ENCODE data around the gene N4BP3.

The N4BP3 gene

GRCh38 chr5:178103612-178104011 lies 9.7 kb upstream of the N4BP3 start:
- no peak for DNase-seq (ENCODE audit: low read depth, low spot score)

- no peak for DNase-seq (ENCODE audit: low read depth, low spot score)
These were observed 8.8 kb upstream of the N4BP3 start for GRCh38 chr5:178104492-178104891.

GRCh38 chr5:178106086-178106485 lies 7.2 kb upstream of the N4BP3 start:
- no peak for DNase-seq (ENCODE audit: low read depth, low spot score)

- DNase-seq (ENCODE audit: low read depth, low spot score), result no peak
These were observed 6.6 kb upstream of the N4BP3 start for GRCh38 chr5:178106556-178107239.

GRCh38 chr5:178107756-178108310 lies 5.5 kb upstream of the N4BP3 start:
- no peak for DNase-seq (ENCODE audit: low read depth, low spot score)

- no peak for DNase-seq (ENCODE audit: low read depth, low spot score)
These were observed 4.9 kb upstream of the N4BP3 start for GRCh38 chr5:178108446-178108845.

GRCh38 chr5:178108966-178109365 lies 4.4 kb upstream of the N4BP3 start:
- DNase-seq (ENCODE audit: low read depth, low spot score), result no peak

- no peak for DNase-seq (ENCODE audit: low read depth, low spot score)
These were observed 2.8 kb upstream of the N4BP3 start for GRCh38 chr5:178110511-178110910.

GRCh38 chr5:178111925-178112324 lies 1.4 kb upstream of the N4BP3 start:
- no peak for DNase-seq (ENCODE audit: low read depth, low spot score)

- DNase-seq (ENCODE audit: low read depth, low spot score), result no peak
These were observed 787 bp upstream of the N4BP3 start for GRCh38 chr5:178112545-178112944.

- no peak for DNase-seq (ENCODE audit: low read depth, low spot score)
These were observed 551 bp downstream of the N4BP3 start for GRCh38 chr5:178113841-178114324.

GRCh38 chr5:178114325-178115135 lies 1.2 kb downstream of the N4BP3 start:
- DNase-seq (ENCODE audit: low read depth, low spot score), result no peak

GRCh38 chr5:178115136-178115813 lies 1.9 kb downstream of the N4BP3 start:
- DNase-seq (ENCODE audit: low read depth, low spot score), result no peak

GRCh38 chr5:178115814-178116142 lies 2.4 kb downstream of the N4BP3 start:
- no peak for DNase-seq (ENCODE audit: low read depth, low spot score)

GRCh38 chr5:178116143-178116885 lies 3.0 kb downstream of the N4BP3 start:
- DNase-seq (ENCODE audit: low read depth, low spot score), result no peak

- no peak for DNase-seq (ENCODE audit: low read depth, low spot score)
These were observed 4.8 kb downstream of the N4BP3 start for GRCh38 chr5:178117923-178118701.

GRCh38 chr5:178119915-178120606 lies 6.7 kb downstream of the N4BP3 start:
- DNase-seq (ENCODE audit: low read depth, low spot score), result no peak

GRCh38 chr5:178120607-178121357 lies 7.5 kb downstream of the N4BP3 start:
- no peak for DNase-seq (ENCODE audit: low read depth, low spot score)
